HepG2 (cell line): ENCODE results near the gene ZMIZ1.

Experiments
- ATM ChIP-seq: fragments of 450-650 bp; IDR thresholded peaks from 2 replicates; pipeline ENCODE4 v1.7.1; 2017; ENCODE audit warnings: mild to moderate bottlenecking, borderline replicate concordance
- NR2F6 ChIP-seq, 2 experiments: IDR thresholded peaks; 2 replicates each; pipeline ENCODE4 v1.6.1; 2016; ENCODE audit warnings: antibody characterized with exemption in 1 of 2, mild to moderate bottlenecking in 1 of 2
- SIN3A ChIP-seq: IDR thresholded peaks from 2 replicates; pipeline ENCODE4 v1.6.1; 2011; ENCODE audit warnings: low read depth, mild to moderate bottlenecking, control low read depth, low read length, borderline replicate concordance
- ZBTB33 ChIP-seq: sonication (generic); formaldehyde crosslinking; IDR thresholded peaks from 2 replicates; pipeline ENCODE4 v1.4.0; 2020; ENCODE audit warnings: missing genetic modification reagents
- ZNF136 ChIP-seq: sonication (generic); formaldehyde crosslinking; IDR thresholded peaks from 2 replicates; pipeline ENCODE4 v1.8.1; 2022; ENCODE audit warnings: low read depth, mild to moderate bottlenecking, moderate library complexity, missing genetic modification reagents

- TF ChIP-seq SIN3A, result peak; percentile 32; the same call in 1 of the 2 replicates
- TF ChIP-seq ZBTB33, result peak; percentile 46; the same call in 1 of the 2 replicates
- TF ChIP-seq ATM, result no peak
- TF ChIP-seq NR2F6 (IDR thresholded peaks at IDR 0.05), result no peak
- peak; percentile 76 for TF ChIP-seq NR2F6 (CRISPR knock-in tag; IDR thresholded peaks at IDR 0.05)
- no peak for TF ChIP-seq ZNF136 (CRISPR knock-in tag)
Observed at GRCh38 chr10:79176949-79177602, 108.3 kb downstream of the ZMIZ1 start.
